GM18861 (cell line): ENCODE results near the gene KRT72.

Experiments used
- ATAC-seq: cut with Tn5 transposase; IDR thresholded peaks from one replicate; pipeline ENCODE4 v1.9.1; 2021; ENCODE audit not compliant: unreplicated experiment

The KRT72 gene

GRCh38 chr12:52600941-52601481 is at the start of gene KRT72:
Gene KRT72, minus strand, starts transcription at chr12:52601463. Its CDS starts 11 bp downstream, at chr12:52601452.
- ATAC-seq, result no peak

GRCh38 chr12:52650520-52651081 is 49.3 kb upstream of the KRT72 start:
- no peak for ATAC-seq

GRCh38 chr12:52649066-52649465 is 47.8 kb upstream of the KRT72 start:
- ATAC-seq, result no peak

GRCh38 chr12:52648012-52648550 is 46.8 kb upstream of the KRT72 start:
- no peak for ATAC-seq

- ATAC-seq, result no peak
Observed at GRCh38 chr12:52647601-52648000, 46.3 kb upstream of the KRT72 start.

GRCh38 chr12:52646613-52647012 is 45.4 kb upstream of the KRT72 start:
- ATAC-seq, result no peak

- no peak for ATAC-seq
Observed at GRCh38 chr12:52645982-52646381, 44.7 kb upstream of the KRT72 start.

- no peak for ATAC-seq
Observed at GRCh38 chr12:52645120-52645761, 44.0 kb upstream of the KRT72 start.

- no peak for ATAC-seq
Observed at GRCh38 chr12:52644078-52644415, 42.8 kb upstream of the KRT72 start.

- ATAC-seq, result no peak
Observed at GRCh38 chr12:52643233-52644077, 42.2 kb upstream of the KRT72 start.

GRCh38 chr12:52641468-52641867 is 40.2 kb upstream of the KRT72 start:
- ATAC-seq, result no peak

- no peak for ATAC-seq
Observed at GRCh38 chr12:52637299-52637698, 36.0 kb upstream of the KRT72 start.

GRCh38 chr12:52636592-52637258 is 35.5 kb upstream of the KRT72 start:
- no peak for ATAC-seq

GRCh38 chr12:52636189-52636588 is 34.9 kb upstream of the KRT72 start:
- ATAC-seq, result no peak

- ATAC-seq, result no peak
Observed at GRCh38 chr12:52634266-52635056, 33.2 kb upstream of the KRT72 start.

- no peak for ATAC-seq
Observed at GRCh38 chr12:52633383-52633782, 32.1 kb upstream of the KRT72 start.

GRCh38 chr12:52632656-52633055 is 31.4 kb upstream of the KRT72 start:
- no peak for ATAC-seq

GRCh38 chr12:52631676-52632459 is 30.6 kb upstream of the KRT72 start:
- ATAC-seq, result no peak

- no peak for ATAC-seq
Observed at GRCh38 chr12:52631264-52631663, 30.0 kb upstream of the KRT72 start.
